Karpas-422 (cell line): Measurements from ENCODE around the gene ADCY4. TPM values are rescaled to one million over a fixed set of nuclear protein-coding genes. Genes with fewer than 3 reads are reported as not detected.

ENCODE experiments used
- DNase-seq: peaks from one replicate; pipeline ENCODE4 v3.0.0-alpha.2; 2015
- H2AFZ ChIP-seq: fragments of 200-600 bp; sonication (generic); 2 replicates; pipeline ENCODE4 v1.6.1; 2014; ENCODE audit warnings: antibody characterized with exemption, low read length, mixed read lengths
- H3K27ac ChIP-seq: fragments of 200-600 bp; sonication (generic); 2 replicates; pipeline ENCODE4 v1.5.1; 2014; ENCODE audit warnings: mild to moderate bottlenecking, low read length, moderate library complexity
- H3K27me3 ChIP-seq: fragments of 200-600 bp; sonication (generic); 2 replicates; pipeline ENCODE4 v1.6.1; 2014; ENCODE audit warnings: low read length, mixed read lengths
- H3K36me3 ChIP-seq: fragments of 200-600 bp; sonication (generic); 2 replicates; pipeline ENCODE4 v1.6.1; 2014; ENCODE audit warnings: low read length, mixed read lengths; ENCODE audit not compliant: insufficient read depth
- H3K4me1 ChIP-seq: fragments of 200-600 bp; sonication (generic); 2 replicates; pipeline ENCODE4 v1.6.1; 2014; ENCODE audit warnings: mild to moderate bottlenecking, low read length, mixed read lengths
- H3K4me2 ChIP-seq: fragments of 200-600 bp; sonication (generic); 2 replicates; pipeline ENCODE4 v1.6.1; 2014; ENCODE audit warnings: low read length, low read depth, mild to moderate bottlenecking; ENCODE audit not compliant: poor library complexity, severe bottlenecking
- H3K4me3 ChIP-seq: fragments of 200-600 bp; sonication (generic); 2 replicates; pipeline ENCODE4 v1.5.1; 2014; ENCODE audit warnings: mild to moderate bottlenecking, antibody characterized with exemption, low read length, mixed read lengths
- H3K79me2 ChIP-seq: fragments of 200-600 bp; sonication (generic); 2 replicates; pipeline ENCODE4 v1.6.1; 2014; ENCODE audit warnings: mild to moderate bottlenecking, low read length, mixed read lengths
- H3K9ac ChIP-seq: fragments of 200-600 bp; sonication (generic); 2 replicates; pipeline ENCODE4 v1.6.0; 2014; ENCODE audit warnings: low read length
- H3K9me2 ChIP-seq: fragments of 200-600 bp; sonication (generic), shearing (Covaris generic); replicated peaks from 2 replicates; pipeline ENCODE4 v1.6.0; 2014; ENCODE audit warnings: mild to moderate bottlenecking, low read length, moderate library complexity; ENCODE audit not compliant: insufficient read depth
- H3K9me3 ChIP-seq: fragments of 300-700, 200-600 bp; sonication (generic); 2 replicates; pipeline ENCODE4 v1.6.1; 2014; ENCODE audit warnings: low read length, mixed read lengths
- H4K20me1 ChIP-seq: fragments of 200-600 bp; sonication (generic); 2 replicates; pipeline ENCODE4 v1.6.1; 2014; ENCODE audit warnings: mild to moderate bottlenecking, antibody characterized with exemption, low read length, low read depth; ENCODE audit not compliant: insufficient read depth
- total RNA-seq: library from RNA; depleted of rRNA; stranded (reverse); fragments of >200 nt; shearing (Covaris generic); gene quantifications from 2 replicates; pipeline ENCODE4 v1.2.3, GENCODE V29; 2014; ENCODE audit warnings: low replicate concordance

ADCY4 gene
- total RNA-seq, 1 experiment from 2014 or later: 0.07 TPM

DNA sequence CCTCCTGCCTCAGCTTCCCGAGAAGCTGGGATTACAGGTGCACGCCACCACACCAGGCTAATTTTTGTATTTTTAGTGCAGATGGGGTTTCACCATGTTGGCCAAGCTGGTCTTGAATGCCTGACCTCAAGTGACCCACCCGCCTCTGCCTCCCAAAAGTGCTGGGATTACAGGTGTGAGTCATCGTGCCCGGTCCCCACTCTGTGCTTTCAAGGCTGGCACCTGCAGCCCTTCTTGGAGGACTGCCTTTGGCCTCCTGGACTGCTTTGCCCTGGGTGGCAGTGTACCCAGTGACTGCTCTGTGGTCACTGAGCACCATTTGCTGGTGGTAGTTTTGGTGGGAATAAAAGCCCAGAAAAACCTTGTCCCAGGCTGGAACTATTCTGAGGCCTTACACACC is 47.9 kb downstream of the ADCY4 start:
- no peaks in the 10 kb centered on the region for H3K9me2 ChIP-seq
- DNase-seq: no peak
- no peak overlapping the region for H3K4me3 ChIP-seq
- no peak overlapping the region for H2AFZ ChIP-seq
- peaks cover 12% of the 10 kb centered on the region; the same call in 1 of the 2 replicates for H3K36me3 ChIP-seq
- H3K9me3 ChIP-seq: no peaks in the 10 kb centered on the region
- H3K4me1 ChIP-seq: no peaks in the 10 kb centered on the region
- no peak overlapping the region for H3K9ac ChIP-seq
- H3K27me3 ChIP-seq: no peaks in the 10 kb centered on the region
- H3K27ac ChIP-seq: no peak overlapping the region
- H4K20me1 ChIP-seq: no peaks in the 10 kb centered on the region
- peaks cover 14% of the 10 kb centered on the region; the same call in 1 of the 2 replicates for H3K79me2 ChIP-seq
- no peak overlapping the region for H3K4me2 ChIP-seq

DNA sequence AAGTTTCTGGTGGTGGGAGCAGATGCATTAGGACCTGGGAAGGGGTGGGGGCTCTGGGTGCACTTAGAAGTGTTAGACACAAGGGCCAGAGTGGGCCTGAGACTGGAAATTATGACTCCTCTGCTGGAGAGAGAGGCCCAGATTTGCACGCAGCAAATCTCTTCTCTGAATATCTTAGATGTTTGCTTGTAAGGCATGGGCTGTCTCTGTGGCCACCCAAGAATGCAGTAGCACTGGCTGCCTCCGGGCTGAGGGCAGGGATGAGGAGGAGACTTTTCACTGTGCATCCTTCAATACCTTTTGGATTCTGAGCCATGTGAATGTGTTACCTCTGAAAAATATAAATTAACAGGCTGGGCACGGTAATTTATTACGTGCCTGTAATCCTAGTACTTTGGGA is 49.5 kb downstream of the ADCY4 start:
- no peak for DNase-seq
- Histone ChIP-seq H3K9ac (no peak overlapping the region; the same call in 1 of the 2 replicates), H3K9me2 (no peaks in the 10 kb centered on the region), H3K4me3 (no peak overlapping the region), H2AFZ (no peak overlapping the region), H3K79me2 (peaks cover 18% of the 10 kb centered on the region; the same call in 1 of the 2 replicates), H4K20me1 (no peaks in the 10 kb centered on the region), H3K4me2 (no peak overlapping the region), H3K36me3 (peaks cover 12% of the 10 kb centered on the region; the same call in 1 of the 2 replicates), H3K4me1 (peaks cover under 1% of the 10 kb centered on the region; the same call in 1 of the 2 replicates), H3K9me3 (no peaks in the 10 kb centered on the region), H3K27me3 (no peaks in the 10 kb centered on the region), H3K27ac (no peak overlapping the region)

DNA sequence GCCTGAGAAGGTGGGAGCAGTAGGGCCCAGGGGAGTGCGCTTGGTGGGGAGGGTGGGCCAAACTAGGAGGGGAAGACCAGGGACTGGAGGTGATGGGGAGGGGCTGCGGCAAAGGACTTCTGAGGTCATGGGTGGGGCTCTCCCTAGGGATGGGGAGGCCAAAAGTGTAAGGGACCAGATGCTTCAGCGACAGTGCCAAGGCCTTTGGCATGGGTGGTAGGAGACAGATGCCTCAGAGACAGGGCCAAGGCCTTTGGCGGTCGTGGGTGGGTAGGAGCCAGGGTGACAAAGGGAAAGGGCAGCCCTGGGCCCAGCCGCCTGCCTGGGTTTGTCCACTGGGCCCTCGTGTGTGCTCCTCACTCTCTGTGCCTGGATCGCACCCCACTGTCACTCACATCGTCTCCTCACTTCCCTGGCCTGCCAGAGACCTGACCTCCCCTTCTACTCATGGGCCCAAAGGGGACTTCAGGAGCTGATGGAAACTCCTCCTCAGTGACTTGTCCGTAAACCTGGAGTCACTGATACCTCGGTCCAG is 50.3 kb downstream of the ADCY4 start:
- Histone ChIP-seq H3K9me3 (no peaks in the 10 kb centered on the region), H3K27me3 (no peaks in the 10 kb centered on the region)
- no peak for DNase-seq

DNA sequence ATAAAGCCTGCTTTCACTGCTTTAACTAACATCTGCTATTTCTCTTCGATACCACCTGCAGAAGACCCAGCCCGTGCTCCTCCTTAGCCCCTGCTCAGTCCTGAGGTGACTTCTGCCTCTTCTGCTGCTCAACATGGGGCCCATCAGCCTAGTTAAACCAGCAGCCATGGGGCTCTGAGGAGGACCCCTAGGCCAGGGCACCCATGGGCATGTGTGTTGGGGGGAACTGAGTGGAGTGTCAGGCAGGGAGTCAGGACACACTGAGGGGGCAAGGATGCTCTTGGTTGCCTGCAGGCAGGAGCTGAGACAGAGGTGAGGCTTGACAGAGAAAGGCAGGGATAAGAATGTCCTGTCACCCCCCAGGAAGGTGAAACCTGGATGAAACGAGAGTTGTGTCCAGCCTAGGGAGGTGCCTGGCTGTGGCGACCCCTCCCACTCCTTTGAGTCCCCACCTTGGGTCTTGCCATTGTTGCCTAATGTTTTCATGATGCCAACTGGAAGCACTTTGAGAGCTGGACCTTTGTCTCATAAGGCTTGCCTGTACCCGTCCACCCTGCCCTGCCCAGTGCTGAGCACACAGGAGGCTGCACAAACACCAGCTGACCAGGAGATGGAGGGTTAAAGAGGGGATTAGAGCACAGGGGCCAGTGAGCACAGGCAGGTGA is 50.9 kb downstream of the ADCY4 start:
- no peak overlapping the region for H3K27ac ChIP-seq
- H3K79me2 ChIP-seq: peaks cover 19% of the 10 kb centered on the region
- no peaks in the 10 kb centered on the region for H3K9me2 ChIP-seq
- H3K4me3 ChIP-seq: no peak overlapping the region
- no peaks in the 10 kb centered on the region for H4K20me1 ChIP-seq
- DNase-seq: no peak
- H3K4me1 ChIP-seq: peaks cover 15% of the 10 kb centered on the region
- H3K4me2 ChIP-seq: no peak overlapping the region
- no peaks in the 10 kb centered on the region for H3K36me3 ChIP-seq
- no peak overlapping the region for H3K9ac ChIP-seq
- no peaks in the 10 kb centered on the region for H3K9me3 ChIP-seq
- H3K27me3 ChIP-seq: no peaks in the 10 kb centered on the region
- no peak overlapping the region for H2AFZ ChIP-seq

More for the DNA sequence above, 50.3 kb downstream of the ADCY4 start:
- Histone ChIP-seq H3K4me1 (peaks cover 9% of the 10 kb centered on the region), H3K79me2 (peaks cover 23% of the 10 kb centered on the region), H3K4me2 (no peak overlapping the region), H3K4me3 (no peak overlapping the region), H3K27ac (no peak overlapping the region), H2AFZ (no peak overlapping the region), H4K20me1 (no peaks in the 10 kb centered on the region), H3K9me2 (no peaks in the 10 kb centered on the region), H3K36me3 (peaks cover 4% of the 10 kb centered on the region; the same call in 1 of the 2 replicates), H3K9ac (no peak overlapping the region)

DNA sequence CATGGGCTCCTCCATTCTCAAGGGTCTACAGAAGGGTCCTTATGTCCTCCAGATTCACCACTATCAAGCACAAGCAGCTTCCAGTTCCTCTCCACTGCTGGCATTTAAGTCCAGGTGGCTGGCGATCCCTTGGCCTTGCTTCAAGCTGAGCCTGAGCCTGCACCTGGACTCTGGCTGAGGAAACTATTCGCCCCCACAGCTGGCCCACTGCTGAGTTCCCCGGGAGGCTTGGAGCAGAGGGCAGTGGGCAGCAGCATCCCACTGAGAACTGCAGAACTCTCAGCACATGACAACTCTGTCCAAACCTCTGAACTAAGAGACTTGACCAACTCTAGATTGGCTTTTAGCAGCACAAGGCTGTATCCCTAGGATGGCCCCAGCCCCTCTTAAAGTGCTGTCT is 52.1 kb downstream of the ADCY4 start:
- H3K36me3 ChIP-seq: no peaks in the 10 kb centered on the region
- H3K4me1 ChIP-seq: peaks cover 26% of the 10 kb centered on the region
- H3K79me2 ChIP-seq: peaks cover 15% of the 10 kb centered on the region
- no peaks in the 10 kb centered on the region for H3K27me3 ChIP-seq
- H3K4me3 ChIP-seq: no peak overlapping the region
- H4K20me1 ChIP-seq: no peaks in the 10 kb centered on the region
- H3K9me2 ChIP-seq: no peaks in the 10 kb centered on the region
- H3K9ac ChIP-seq: no peak overlapping the region
- H3K4me2 ChIP-seq: no peak overlapping the region
- H3K9me3 ChIP-seq: no peaks in the 10 kb centered on the region
- H2AFZ ChIP-seq: no peak overlapping the region
- H3K27ac ChIP-seq: no peak overlapping the region
- no peak for DNase-seq

DNA sequence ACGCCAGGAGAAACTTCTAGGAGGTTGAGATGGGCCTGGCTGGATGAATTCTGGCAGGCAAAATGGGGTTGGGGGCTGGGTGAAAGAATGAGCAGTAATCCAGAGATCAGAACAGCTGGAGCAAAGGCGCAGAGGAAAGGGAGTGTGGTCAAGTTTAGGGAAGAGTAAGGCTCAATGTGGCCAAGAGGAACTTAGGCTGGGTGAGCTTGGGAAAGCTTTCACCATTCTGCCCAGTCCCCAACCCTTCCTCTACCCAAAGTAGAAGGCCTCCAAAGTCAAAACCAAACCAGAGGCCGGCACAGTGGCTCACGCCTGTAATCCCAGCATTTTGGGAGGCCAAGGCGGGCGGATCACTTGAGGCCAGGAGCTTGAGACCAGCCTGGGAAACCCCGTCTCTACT is 53.2 kb downstream of the ADCY4 start:
- H4K20me1 ChIP-seq: no peaks in the 10 kb centered on the region
- no peak overlapping the region for H3K4me2 ChIP-seq
- no peaks in the 10 kb centered on the region for H3K9me2 ChIP-seq
- DNase-seq: no peak
- no peak overlapping the region for H3K4me3 ChIP-seq
- no peaks in the 10 kb centered on the region for H3K9me3 ChIP-seq
- no peak overlapping the region for H3K9ac ChIP-seq
- no peaks in the 10 kb centered on the region for H3K36me3 ChIP-seq
- no peak overlapping the region for H2AFZ ChIP-seq
- no peak overlapping the region for H3K27ac ChIP-seq
- no peaks in the 10 kb centered on the region for H3K27me3 ChIP-seq
- H3K79me2 ChIP-seq: peaks cover 12% of the 10 kb centered on the region
- H3K4me1 ChIP-seq: peaks cover 32% of the 10 kb centered on the region

DNA sequence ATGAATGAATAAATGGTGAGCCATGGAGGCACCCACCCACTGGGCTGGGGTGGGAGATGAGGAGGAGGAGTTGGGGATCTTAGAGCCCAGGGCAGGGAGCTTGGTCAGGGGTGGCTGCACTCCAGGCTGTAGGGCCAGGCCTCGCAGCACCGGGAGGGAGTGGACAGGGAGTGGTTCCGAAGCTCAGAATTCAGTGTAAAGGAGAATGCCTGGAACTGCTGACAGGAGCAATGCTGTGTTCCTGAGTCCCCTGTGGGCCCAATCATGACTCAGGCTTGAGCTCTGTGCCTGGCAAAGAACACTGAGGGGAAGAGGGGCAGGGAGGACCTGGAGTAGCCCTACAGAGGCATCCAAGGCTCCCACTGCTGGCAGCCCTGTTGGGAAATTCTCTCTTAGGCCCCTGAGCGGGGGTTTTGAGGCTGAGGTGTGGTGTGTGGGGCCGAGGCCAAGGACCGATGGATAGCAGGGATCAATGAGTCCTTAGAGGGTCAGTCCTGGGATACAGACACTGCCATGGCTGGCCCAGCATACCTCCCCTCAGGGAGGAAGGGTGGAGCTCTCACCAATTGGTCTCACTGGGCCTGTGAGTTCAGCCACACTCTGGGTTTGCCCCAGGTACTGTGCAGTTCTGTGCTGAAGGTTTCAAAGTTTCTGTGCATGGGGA is 53.9 kb downstream of the ADCY4 start:
- no peaks in the 10 kb centered on the region for H3K27me3 ChIP-seq
- no peak overlapping the region for H3K9ac ChIP-seq
- no peak overlapping the region for H3K27ac ChIP-seq
- H3K9me2 ChIP-seq: no peaks in the 10 kb centered on the region
- H3K4me2 ChIP-seq: no peak overlapping the region
- no peaks in the 10 kb centered on the region for H3K36me3 ChIP-seq
- H3K4me3 ChIP-seq: no peak overlapping the region
- no peak for DNase-seq
- H3K79me2 ChIP-seq: peaks cover 12% of the 10 kb centered on the region
- H4K20me1 ChIP-seq: no peaks in the 10 kb centered on the region
- H3K9me3 ChIP-seq: no peaks in the 10 kb centered on the region
- H3K4me1 ChIP-seq: peaks cover 32% of the 10 kb centered on the region
- H2AFZ ChIP-seq: no peak overlapping the region
